HG03097 (cell line): ENCODE measurements around the gene ANKS6.

Experiments
- ATAC-seq: cut with Tn5 transposase; IDR thresholded peaks from one replicate; pipeline ENCODE4 v1.9.1; 2021; ENCODE audit not compliant: unreplicated experiment, low FRiP score

ANKS6 gene

GRCh38 chr9:98793031-98793430 lies 3.3 kb downstream of the ANKS6 start:
- ATAC-seq = no peak

- no peak for ATAC-seq
Measured at GRCh38 chr9:98791608-98792490, 4.5 kb downstream of the ANKS6 start.

GRCh38 chr9:98790842-98791607 lies 5.3 kb downstream of the ANKS6 start:
- ATAC-seq = no peak

- no peak for ATAC-seq
Measured at GRCh38 chr9:98790134-98790841, 6.1 kb downstream of the ANKS6 start.

GRCh38 chr9:98789483-98790133 lies 6.7 kb downstream of the ANKS6 start:
- ATAC-seq = no peak

- no peak for ATAC-seq
Measured at GRCh38 chr9:98787766-98788335, 8.5 kb downstream of the ANKS6 start.

GRCh38 chr9:98786750-98787510 lies 9.4 kb downstream of the ANKS6 start:
- no peak for ATAC-seq

- ATAC-seq = no peak
Measured at GRCh38 chr9:98784831-98785806, 11.2 kb downstream of the ANKS6 start.

- no peak for ATAC-seq
Measured at GRCh38 chr9:98783518-98784226, 12.7 kb downstream of the ANKS6 start.

- ATAC-seq = no peak
Measured at GRCh38 chr9:98781588-98782383, 14.6 kb downstream of the ANKS6 start.

- ATAC-seq = no peak
Measured at GRCh38 chr9:98780059-98780749, 16.2 kb downstream of the ANKS6 start.

GRCh38 chr9:98778711-98779530 lies 17.4 kb downstream of the ANKS6 start:
- ATAC-seq = no peak

GRCh38 chr9:98778251-98778650 lies 18.1 kb downstream of the ANKS6 start:
- ATAC-seq = no peak

- no peak for ATAC-seq
Measured at GRCh38 chr9:98777618-98778017, 18.7 kb downstream of the ANKS6 start.

GRCh38 chr9:98775831-98776441 lies 20.4 kb downstream of the ANKS6 start:
- no peak for ATAC-seq
